GM18520 (cell line): ENCODE data around the gene OR2AK2.
A peak's percentile ranks its signal among the peaks of the same experiment; 100 is the strongest.

ENCODE experiments used
- ATAC-seq: cut with Tn5 transposase; IDR thresholded peaks from one replicate; pipeline ENCODE4 v1.9.1; 2021; ENCODE audit not compliant: unreplicated experiment

Gene OR2AK2, protein sequence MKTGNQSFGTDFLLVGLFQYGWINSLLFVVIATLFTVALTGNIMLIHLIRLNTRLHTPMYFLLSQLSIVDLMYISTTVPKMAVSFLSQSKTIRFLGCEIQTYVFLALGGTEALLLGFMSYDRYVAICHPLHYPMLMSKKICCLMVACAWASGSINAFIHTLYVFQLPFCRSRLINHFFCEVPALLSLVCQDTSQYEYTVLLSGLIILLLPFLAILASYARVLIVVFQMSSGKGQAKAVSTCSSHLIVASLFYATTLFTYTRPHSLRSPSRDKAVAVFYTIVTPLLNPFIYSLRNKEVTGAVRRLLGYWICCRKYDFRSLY

DNA sequence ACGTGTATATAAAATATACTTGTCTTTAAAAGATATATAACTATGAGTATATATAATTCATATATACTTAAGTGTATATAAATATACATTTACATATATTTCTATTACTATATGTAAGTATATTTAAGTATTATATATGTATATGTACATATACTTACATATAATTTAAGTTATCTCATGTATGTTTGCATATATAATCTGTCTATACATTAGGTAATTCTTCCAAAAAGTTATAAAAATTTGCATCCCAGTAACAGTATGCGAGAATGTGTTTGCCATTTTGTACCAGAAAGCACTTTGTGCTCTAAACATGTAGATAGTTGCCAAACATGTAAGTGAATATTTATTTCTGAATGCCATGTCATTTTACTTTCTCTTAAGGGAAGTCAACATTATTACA lies at the start of gene OR2AK2:
OR2AK2 (plus strand) TSS at position 301 of the 400 bp plus-strand sequence. CDS start 144 bp downstream, outside the sequence.
- no peak for ATAC-seq

DNA sequence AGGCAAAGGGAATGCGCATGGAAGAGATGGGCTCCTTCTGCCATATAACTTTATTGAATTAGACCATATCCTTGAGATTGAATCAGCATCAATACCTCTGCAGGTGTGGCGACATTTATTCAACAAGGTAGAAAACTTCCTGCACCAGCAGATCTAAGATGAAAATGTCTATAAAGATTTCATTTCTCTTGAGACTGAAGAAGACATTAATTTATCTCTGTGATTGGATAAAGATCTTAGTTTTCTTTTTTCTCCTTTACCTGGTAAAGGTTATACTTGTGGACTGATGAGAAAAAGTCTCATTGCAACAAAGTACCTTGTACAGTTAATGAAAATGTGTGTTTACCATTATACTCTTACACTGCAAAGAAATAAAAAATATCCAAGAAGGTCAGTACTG lies 45.1 kb upstream of the OR2AK2 start, which contains the start of gene OR2T8:
OR2T8 (plus strand) TSS at position 301 of the 400 bp plus-strand sequence. CDS start 766 bp downstream, outside the sequence.
- no peak for ATAC-seq

DNA sequence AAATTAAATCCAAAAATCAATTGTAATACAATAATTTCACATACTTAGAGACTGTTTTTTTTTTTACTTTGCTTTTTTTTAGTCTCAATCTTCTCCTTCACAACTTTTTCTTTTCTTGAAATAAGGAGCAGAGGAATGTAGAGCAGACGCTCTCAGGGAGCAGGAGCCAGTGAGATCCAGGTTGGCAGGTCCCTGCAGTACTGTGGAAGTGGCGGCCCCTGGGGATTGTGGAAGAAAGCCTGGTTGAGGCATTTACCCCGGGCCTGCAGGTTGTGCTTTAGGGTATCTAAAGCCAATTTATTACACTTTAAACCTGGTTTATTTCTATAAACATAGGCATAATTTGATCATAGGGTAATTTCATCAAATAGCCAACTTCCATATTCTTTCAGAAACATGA lies 41.1 kb upstream of the OR2AK2 start:
- ATAC-seq = no peak

DNA sequence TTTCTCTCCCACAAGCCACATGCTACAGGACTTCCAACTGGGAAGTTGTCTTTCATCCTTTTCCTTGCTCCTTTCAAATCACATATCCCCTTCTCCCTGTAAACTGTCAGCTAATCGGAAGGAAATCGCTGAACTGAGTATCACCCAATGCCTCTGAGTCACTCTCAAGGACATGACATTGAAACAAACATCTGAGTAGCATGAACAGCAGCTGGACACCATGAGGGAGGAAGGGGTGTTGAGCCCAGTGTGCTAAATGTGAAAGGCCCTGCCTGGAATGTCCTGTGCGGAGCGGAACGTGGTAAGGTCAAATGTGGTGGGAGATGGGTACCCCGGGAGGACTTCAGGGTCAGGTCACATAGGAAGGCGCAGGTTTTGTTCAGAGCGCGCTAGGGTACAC lies 40.2 kb upstream of the OR2AK2 start, which contains the start of gene OR2AJ1:
OR2AJ1 (plus strand) TSS at position 22 of the 400 bp plus-strand sequence. CDS start 8,880 bp downstream, outside the sequence.
- no peak for ATAC-seq

DNA sequence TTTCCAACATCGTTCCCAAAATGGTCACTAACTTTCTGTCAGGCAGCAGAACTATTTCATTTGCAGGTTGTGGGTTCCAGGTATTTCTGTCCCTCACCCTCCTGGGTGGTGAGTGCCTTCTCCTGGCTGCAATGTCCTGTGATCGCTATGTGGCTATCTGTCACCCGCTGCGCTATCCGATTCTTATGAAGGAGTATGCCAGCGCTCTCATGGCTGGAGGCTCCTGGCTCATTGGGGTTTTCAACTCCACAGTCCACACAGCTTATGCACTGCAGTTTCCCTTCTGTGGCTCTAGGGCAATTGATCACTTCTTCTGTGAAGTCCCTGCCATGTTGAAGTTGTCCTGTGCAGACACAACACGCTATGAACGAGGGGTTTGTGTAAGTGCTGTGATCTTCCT lies 31.0 kb upstream of the OR2AK2 start:
- ATAC-seq = no peak

DNA sequence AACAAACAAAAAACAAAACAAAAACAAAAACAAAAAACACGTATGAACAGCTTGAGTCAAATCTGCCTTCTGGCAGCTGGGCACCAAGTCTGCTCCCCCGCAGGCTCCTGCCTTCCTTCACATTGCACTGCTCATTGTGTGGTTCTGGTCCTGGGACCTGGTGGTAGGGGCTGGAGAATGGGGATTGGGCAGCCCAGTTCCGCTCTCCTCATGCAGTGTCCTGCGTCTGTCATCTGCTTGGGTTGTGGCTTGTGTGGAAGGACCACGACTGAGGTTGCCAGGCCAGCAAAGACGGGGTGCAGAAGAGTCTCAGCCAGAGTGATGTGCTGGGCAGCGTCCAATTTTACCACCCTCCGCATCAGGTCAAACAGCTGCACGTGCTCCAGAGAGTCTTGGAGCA lies 29.3 kb upstream of the OR2AK2 start:
- no peak for ATAC-seq

DNA sequence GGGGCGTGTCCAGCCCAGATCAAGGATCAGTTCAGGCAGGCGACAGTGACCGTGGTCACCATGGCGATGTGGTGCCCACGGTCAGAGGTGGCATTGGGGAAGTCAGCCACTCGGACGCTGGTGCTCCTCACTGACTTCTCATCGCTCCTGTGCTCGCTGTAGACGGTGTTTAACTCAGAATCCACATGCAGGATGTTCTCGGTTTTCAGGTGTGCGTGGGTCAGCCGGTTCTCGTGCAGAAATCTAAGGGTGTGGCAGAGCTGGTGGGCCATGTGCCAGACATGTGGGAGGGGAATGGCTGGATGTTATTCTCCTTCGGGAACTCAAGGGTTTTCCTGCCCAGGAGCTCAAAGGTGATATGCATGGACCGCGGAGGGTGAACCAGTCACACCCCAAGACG lies 28.6 kb upstream of the OR2AK2 start:
- ATAC-seq = no peak

DNA sequence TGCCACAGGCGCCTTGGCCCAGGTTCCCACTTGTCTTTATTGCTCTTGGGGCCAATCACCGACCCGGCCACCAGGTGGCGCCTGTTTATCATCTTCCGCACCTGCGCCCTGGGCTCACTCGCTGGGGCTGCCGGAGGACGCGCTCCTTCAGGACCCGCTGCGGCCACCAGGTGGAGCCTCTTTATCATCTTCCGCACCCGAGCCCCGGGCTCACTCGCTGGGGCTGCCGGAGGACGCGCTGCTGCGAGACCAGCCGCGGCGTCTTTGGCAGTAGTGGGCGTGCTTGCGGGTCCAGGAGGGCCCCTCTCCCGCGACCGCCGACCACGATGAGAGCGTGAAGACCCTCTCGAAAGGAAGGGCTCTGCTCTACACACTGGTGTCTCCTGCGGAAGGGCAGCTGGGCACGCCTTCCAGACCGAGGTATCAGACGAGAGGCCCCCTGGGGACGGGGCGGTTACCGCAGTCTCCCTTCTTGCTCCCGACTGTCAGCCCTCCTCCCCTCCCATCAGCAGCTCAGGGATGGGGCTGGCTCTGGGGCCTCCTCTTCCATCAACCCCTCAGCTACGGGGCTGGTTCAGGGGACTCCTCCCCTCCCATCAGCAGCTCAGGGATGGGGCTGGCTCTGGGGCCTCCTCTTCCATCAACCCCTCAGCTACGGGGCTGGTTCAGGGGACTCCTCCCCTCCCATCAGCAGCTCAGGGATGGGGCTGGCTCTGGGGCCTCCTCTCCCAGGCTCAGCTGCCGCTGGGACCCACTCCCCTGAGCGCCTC lies 27.9 kb upstream of the OR2AK2 start:
- peak; percentile 99 for ATAC-seq

DNA sequence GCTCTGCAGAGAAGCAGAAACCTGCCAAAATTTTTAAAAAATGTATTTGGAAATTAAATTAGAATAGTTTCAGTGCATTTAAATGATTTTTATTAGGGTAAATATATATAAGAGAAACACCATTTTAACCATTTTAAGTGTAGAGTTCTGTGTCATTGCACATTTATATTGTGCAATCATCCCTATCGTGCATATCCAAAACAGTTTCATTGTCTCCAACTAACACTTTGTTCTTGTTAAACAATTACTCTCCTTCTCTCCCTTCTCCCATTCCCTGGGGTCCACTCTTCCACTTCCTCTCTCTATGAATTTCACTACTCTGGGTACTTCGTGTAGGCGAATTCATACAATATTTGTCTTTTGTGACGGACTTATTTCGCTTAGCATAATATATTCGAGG lies 22.4 kb upstream of the OR2AK2 start:
- ATAC-seq = no peak

DNA sequence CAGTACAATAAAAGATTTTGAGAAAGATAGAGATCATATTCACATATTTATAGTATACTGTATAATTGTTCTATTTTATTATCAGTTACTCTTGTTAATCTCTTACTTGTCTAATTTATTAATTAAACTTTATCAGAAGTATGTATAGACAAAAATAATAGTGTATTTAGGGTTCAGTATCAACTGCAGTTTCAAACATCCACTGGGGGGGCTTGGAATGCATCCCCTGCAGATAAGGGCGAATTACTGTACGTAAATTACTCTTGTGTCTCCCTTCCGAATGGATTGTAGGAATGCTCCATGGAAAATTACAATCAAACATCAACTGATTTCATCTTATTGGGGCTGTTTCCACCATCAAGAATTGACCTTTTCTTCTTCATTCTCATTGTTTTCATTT lies 16.5 kb upstream of the OR2AK2 start, which contains the start of gene OR2L8:
OR2L8 (plus strand) TSS at position 301 of the 400 bp plus-strand sequence; CDS start at position 301, 0 bp downstream.
- no peak for ATAC-seq

DNA sequence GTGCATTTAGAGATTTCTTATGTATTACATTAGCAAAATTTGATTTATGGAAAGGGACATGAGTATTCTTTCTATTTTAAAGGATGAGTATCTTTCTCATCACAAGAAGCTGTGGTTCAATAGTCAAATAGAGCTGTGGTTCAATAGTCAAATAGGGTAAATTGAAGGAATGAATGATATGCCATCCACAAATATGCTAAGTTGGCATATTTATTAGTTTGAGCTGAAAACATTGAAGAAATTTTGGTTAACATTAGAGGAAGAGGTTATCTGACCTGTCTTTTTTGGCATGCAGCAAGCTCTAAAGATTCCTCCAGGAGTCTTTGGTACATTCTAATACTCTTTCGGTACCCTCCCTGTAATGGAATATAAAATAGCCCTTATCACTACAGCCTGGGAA lies 11.6 kb upstream of the OR2AK2 start:
- no peak for ATAC-seq

DNA sequence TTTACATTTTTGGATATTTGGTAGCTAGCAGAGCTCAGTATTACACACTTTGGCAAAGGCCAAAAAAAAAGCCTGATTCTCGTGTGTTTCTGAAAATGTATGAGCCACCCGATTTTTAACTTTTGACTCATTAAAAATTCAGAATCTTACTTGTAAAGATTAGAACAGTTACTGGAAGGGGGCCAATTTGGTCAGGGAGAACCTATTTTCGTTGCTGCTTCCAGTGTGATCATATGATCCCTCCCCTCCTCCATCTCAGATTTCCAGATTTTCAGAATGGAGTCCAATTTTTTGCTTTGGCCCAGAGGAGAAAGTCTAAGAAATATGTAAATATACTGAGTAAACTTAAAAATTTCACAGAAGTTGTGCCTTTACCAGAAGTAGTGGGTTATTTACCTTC lies 3.2 kb upstream of the OR2AK2 start:
- ATAC-seq = no peak

DNA sequence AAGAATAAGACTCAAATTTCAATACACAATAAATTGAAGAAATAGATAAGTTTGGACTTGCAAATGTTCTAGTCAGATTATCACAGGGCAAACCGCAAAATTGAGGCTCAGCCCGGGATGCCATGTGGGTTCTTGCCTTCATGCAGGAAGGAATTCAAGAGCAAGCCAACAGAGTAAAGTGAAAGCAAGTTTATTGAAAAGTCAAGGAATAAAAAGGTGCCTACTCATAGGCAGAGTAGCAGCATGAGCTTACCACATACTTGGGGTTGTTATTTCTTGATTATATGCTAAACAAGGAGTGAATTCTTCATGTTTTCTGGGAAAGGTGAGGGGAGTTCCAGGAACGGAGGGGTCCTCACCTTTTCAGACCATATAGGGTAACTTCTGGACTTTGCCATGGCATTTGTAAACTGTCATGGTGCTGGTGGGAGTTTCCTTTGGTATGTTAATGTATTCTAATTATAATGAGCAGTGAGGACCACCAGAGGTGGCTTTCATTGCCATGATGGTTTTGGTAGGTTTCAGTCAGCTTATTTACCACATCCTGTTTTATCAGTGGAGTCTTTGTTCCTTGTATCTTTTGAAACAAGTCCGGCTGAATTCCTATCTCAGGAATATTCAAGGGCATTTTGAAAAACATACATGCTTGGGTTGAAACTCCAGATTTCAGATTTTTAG lies 2.0 kb upstream of the OR2AK2 start:
- ATAC-seq = no peak

DNA sequence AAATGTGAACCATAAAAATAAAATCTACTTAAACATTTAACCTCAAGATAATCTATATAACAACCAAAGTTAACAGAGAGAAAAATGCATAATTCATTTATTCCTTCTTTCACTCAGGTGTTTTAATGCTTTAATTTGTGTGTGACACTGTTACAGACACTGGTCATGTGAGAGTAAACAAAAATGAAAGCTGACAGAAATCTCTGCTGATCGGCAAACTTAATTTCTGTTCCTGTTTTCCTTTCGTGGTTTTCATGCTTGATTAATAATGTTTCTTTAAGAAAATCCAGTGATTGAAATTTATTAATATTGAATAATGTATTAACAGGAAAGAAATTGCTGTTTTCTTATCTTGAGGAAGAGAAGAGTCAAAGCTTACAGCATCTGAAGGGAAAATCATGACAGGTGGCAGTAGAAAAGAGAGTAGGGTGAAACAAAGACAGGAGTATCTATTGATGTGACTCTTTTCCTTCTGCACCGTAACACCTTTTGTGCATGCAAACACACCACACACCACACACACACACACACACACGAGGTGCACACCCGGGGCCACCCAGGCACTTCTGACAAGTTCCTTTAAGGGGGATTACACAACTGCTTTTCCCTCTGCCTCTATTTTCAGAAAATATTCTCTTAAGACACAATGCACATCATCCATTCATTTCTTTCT lies 1.6 kb downstream of the OR2AK2 start:
- no peak for ATAC-seq

DNA sequence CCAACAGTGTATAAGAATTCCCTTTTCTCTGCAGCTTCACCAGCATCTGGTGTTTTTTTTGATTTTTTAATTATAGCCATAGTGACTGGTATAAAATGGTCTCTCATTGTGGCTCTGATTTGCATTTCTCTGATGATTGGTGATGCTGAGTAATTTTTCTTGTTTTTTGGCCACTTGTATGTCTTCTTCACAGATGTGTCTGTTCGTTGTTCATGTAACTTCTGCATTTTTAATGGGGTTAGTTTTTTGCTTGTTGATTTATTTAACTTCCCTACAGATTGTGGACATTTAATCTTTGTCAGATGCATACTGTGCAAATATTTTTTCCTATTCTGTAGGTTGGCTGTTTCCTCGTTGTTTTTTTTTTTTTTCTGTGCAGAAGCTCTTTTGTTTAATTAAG lies 28.0 kb downstream of the OR2AK2 start:
- ATAC-seq = no peak

DNA sequence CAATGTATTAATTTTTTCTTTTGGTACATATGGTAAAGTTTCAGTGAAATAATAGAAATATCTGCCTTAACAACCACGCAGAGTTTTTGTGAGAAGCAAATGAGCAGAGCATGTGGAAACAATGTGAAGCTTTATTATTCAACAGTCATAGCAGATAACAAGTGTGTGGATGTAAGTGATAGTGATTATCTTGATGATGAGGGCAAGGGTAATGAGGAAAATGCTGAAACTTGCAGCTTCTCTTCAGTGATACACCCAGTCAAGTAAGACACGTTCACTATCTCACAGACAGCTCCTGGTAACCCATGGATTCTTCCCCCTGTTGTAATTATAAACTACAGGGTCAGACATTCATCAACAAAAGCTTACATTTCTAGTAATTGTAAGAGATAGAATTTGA lies 33.8 kb downstream of the OR2AK2 start:
- ATAC-seq = no peak

DNA sequence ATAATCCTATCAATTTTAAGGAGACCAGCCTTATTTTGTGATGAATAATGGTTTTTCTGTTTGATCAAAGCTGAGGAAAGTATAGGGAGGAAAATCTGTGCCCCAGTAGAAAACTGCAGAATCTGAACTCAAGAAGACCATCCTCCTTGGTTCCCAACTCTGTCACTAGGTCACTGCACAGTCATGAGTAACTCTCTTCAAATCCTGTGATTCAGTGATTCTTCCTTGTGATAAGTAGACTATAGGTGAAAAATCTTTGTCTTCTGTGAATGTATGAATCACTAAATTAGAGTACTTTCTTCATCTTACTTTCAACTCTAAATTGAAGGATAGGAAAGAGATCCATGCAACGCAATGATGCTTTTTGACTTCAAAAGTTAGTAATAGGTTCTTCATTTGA lies 35.1 kb downstream of the OR2AK2 start:
- no peak for ATAC-seq

DNA sequence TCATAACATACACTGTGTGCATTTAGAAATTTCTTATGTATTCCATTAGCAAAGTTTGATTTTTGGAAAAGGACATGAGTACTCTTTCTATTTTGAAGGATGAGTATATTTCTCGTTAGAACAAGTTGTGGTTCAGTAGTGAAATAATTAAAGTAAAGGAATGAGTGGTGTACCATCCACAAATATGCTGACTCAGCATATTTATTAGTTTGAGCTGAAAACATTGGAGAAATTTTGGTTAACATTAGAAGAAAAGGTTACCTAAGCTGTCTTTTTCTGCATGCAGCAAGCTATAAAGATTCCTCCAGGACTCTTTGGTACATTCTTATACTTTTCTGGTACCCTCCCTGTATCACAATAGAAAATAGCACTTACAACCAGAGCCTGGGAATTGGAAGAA lies 42.7 kb downstream of the OR2AK2 start:
- no peak for ATAC-seq

DNA sequence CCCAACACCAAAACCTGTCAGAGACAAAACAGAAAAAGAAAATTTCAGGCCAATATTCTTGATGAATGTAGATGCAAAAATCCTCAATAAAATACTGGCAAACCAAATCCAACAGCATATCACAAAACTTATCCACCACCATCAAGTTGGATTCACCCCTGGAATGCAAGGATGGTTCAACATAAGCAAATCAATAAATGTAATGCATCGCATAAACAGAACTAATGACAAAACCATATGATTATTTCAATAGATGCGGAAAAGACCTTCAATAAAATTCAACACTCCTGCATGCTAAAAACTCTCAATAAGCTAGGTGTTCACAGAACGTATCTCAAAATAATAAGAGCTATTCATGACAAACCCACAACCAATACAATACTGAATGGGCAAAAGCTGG lies 44.6 kb downstream of the OR2AK2 start:
- ATAC-seq = no peak

DNA sequence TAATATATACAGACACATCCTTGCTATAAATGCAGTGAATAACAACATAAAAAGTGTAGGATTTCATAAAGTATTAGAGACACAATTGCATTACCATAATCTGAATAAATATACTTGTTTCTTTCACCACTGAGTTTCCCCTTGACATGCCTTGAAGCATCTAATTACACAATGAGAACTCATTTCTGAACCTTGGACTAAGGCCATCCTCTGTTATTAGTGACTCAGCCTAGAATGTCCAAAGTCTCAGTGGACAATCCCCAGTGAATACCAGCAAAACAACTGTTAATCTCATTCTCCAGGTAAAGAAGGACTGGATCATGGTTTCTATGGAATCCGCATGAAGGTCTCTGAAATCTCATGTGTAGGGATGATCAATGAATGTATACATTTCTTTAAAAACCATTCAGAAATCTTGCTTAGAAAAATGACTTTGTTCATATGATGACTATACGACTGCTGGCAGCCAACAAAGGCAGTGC lies 48.2 kb downstream of the OR2AK2 start, which contains the start of gene OR2L5:
OR2L5 (plus strand) TSS at position 432 of the 482 bp plus-strand sequence. CDS start 8,288 bp downstream, outside the sequence.
- no peak for ATAC-seq

DNA sequence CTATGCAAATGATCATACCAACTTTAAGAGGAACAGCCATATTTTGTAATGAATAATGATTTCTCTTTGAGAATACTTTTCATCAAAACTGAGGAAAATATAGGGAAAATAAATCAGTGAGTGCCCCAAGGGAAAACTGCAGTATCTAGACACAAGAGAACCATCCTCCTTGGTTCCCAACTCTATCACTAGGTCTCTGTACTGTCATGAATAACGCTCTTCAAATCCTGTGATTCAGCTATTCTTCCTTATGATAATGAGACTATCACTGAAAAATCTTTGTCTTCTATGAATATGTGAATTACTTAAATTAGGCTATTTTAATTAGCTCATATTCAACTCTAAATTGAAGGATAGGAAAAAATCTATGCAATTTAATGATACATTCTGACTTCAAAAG lies 50.8 kb downstream of the OR2AK2 start:
- ATAC-seq = no peak
